Bronchial epithelial cell (primary cell): ENCODE results near the gene CROCC. TPM values are rescaled to one million over a fixed set of nuclear protein-coding genes. Genes with fewer than 3 reads are reported as not detected.
A peak's percentile ranks its signal among the peaks of the same experiment; 100 is the strongest.

ENCODE experiments used
- DNase-seq: peaks from one replicate; pipeline ENCODE4 v3.0.0-alpha.2; 2010; ENCODE audit warnings: low read depth
- FAIRE-seq: peaks from 2 replicates; lab custom pipeline; 2011; peaks lifted over from hg19 to GRCh38; lab: Jason Lieb, UNC
- H3K27me3 ChIP-seq: 2 replicates; pipeline ENCODE4 v1.5.1; 2011; ENCODE audit warnings: low read length; ENCODE audit not compliant: control insufficient read depth, insufficient read depth
- H3K36me3 ChIP-seq: 2 replicates; pipeline ENCODE4 v1.5.1; 2011; ENCODE audit warnings: low read length; ENCODE audit not compliant: control insufficient read depth, insufficient read depth
- H3K4me3 ChIP-seq: 2 replicates; pipeline ENCODE4 v1.5.1; 2011; ENCODE audit warnings: mild to moderate bottlenecking, low read depth, low read length, control low read depth
- CTCF ChIP-seq: IDR thresholded peaks from 2 replicates; pipeline ENCODE4 v1.5.1; 2011; ENCODE audit warnings: mild to moderate bottlenecking, moderate library complexity, low read length, control low read depth, inconsistent platforms; ENCODE audit not compliant: insufficient read depth, severe bottlenecking
- total RNA-seq: library from RNA; depleted of rRNA; stranded (reverse); fragments of >200 nt; gene quantifications from 2 replicates; pipeline ENCODE4 v1.2.1, GENCODE V29; 2014

CROCC gene
- total RNA-seq, 1 donor from 2014 or later: 20.3 TPM

GRCh38 chr1:16970132-16970910, 48.6 kb downstream of the CROCC start:
- TF ChIP-seq CTCF: no peak
- peaks cover 14% of the 10 kb centered on the region for H3K36me3 ChIP-seq

GRCh38 chr1:16971341-16972188, 49.8 kb downstream of the CROCC start:
- TF ChIP-seq CTCF: no peak
- Histone ChIP-seq H3K36me3 (peaks cover 8% of the 10 kb centered on the region), H3K27me3 (no peaks in the 10 kb centered on the region), H3K4me3 (no peak overlapping the region)
- DNase-seq: peak; percentile 40
- no peak for FAIRE-seq

More at GRCh38 chr1:16970132-16970910, 48.6 kb downstream of the CROCC start:
- H3K27me3 ChIP-seq: no peaks in the 10 kb centered on the region
- no peak overlapping the region for H3K4me3 ChIP-seq
- FAIRE-seq (no peak), DNase-seq (no peak)

- DNase-seq (no peak), FAIRE-seq (no peak)
- H3K27me3 ChIP-seq: no peaks in the 10 kb centered on the region
- TF ChIP-seq CTCF: no peak
- no peak overlapping the region for H3K4me3 ChIP-seq
- H3K36me3 ChIP-seq: peaks cover 8% of the 10 kb centered on the region
Measured at GRCh38 chr1:16972189-16972895, 50.6 kb downstream of the CROCC start.

- Histone ChIP-seq H3K27me3 (no peaks in the 10 kb centered on the region), H3K4me3 (no peak overlapping the region), H3K36me3 (peaks cover 2% of the 10 kb centered on the region)
- TF ChIP-seq CTCF: no peak
- no peak for DNase-seq
- no peak for FAIRE-seq
Measured at GRCh38 chr1:16973215-16973614, 51.5 kb downstream of the CROCC start.

GRCh38 chr1:16975211-16975610, 53.5 kb downstream of the CROCC start:
- H3K4me3 ChIP-seq: no peak overlapping the region
- no peaks in the 10 kb centered on the region for H3K36me3 ChIP-seq
- FAIRE-seq (no peak), DNase-seq (no peak)
- no peak for TF ChIP-seq CTCF
- no peaks in the 10 kb centered on the region for H3K27me3 ChIP-seq
